ENCODE results near the gene TRAK1.
A peak's percentile ranks its signal among the peaks of the same experiment; 100 is the strongest.

Gene TRAK1

GRCh38 chr3:42214565-42215283, 123.6 kb downstream of the TRAK1 start:
- DNase-seq = peak in 1 of 2 experiments; percentile 7

GRCh38 chr3:42216302-42216701, 125.1 kb downstream of the TRAK1 start:
- no peak for DNase-seq

- no peak for DNase-seq
These were observed 125.8 kb downstream of the TRAK1 start for GRCh38 chr3:42216931-42217333.

GRCh38 chr3:42220436-42221121, 129.4 kb downstream of the TRAK1 start:
- DNase-seq = no peak

- no peak for DNase-seq
These were observed 132.0 kb downstream of the TRAK1 start for GRCh38 chr3:42222942-42223693.

- no peak for DNase-seq
These were observed 133.0 kb downstream of the TRAK1 start for GRCh38 chr3:42224178-42224577.

GRCh38 chr3:42224658-42225421, 133.7 kb downstream of the TRAK1 start:
- no peak for DNase-seq

GRCh38 chr3:42225486-42226363, 134.6 kb downstream of the TRAK1 start:
- no peak for DNase-seq

GRCh38 chr3:42226470-42227425, 135.6 kb downstream of the TRAK1 start:
- no peak for DNase-seq

- DNase-seq = peak; percentile 6 to 34
These were observed 137.6 kb downstream of the TRAK1 start for GRCh38 chr3:42228796-42229195.

- no peak for DNase-seq
These were observed 138.2 kb downstream of the TRAK1 start for GRCh38 chr3:42229266-42229941.

- DNase-seq = peak; percentile 21 to 58
These were observed 139.0 kb downstream of the TRAK1 start for GRCh38 chr3:42229942-42230688.

- DNase-seq = no peak
These were observed 139.7 kb downstream of the TRAK1 start for GRCh38 chr3:42230860-42231259.

GRCh38 chr3:42235532-42235931, 144.4 kb downstream of the TRAK1 start:
- DNase-seq = no peak

- no peak for DNase-seq
These were observed 145.5 kb downstream of the TRAK1 start for GRCh38 chr3:42236611-42237010.

GRCh38 chr3:42246091-42246490, 154.9 kb downstream of the TRAK1 start:
- no peak for DNase-seq

- peak; percentile 14 to 76 for DNase-seq
These were observed 156.4 kb downstream of the TRAK1 start for GRCh38 chr3:42247576-42248027.

GRCh38 chr3:42250761-42251160, 159.6 kb downstream of the TRAK1 start:
- DNase-seq = no peak

GRCh38 chr3:42254566-42254965, 163.4 kb downstream of the TRAK1 start:
- DNase-seq = no peak
